Hindlimb muscle (tissue), 1 donor: ENCODE data around the gene ISOC1. TPM values are rescaled to one million over a fixed set of nuclear protein-coding genes. Genes with fewer than 3 reads are reported as not detected.

Source experiments
- DNase-seq: peaks from one replicate; pipeline ENCODE4 v3.0.0-alpha.2; 2013
- polyA plus RNA-seq: library from polyadenylated mRNA; unstranded; fragments of 120-200 nt; gene quantifications from one replicate; pipeline ENCODE4 v1.2.1, GENCODE V29; 2013; ENCODE audit not compliant: insufficient read length

The ISOC1 gene
- polyA plus RNA-seq, 1 donor, result 26.4 TPM

- DNase-seq, result peak; percentile 49
Measured at GRCh38 chr5:129094924-129095899, 663 bp downstream of the ISOC1 start.

GRCh38 chr5:129096382-129096991 lies 1.9 kb downstream of the ISOC1 start:
- DNase-seq, result no peak

- DNase-seq, result no peak
Measured at GRCh38 chr5:129097498-129098296, 3.1 kb downstream of the ISOC1 start.

- DNase-seq, result no peak
Measured at GRCh38 chr5:129098488-129099183, 4.1 kb downstream of the ISOC1 start.

GRCh38 chr5:129099184-129099569 lies 4.6 kb downstream of the ISOC1 start:
- no peak for DNase-seq

- DNase-seq, result no peak
Measured at GRCh38 chr5:129101794-129102193, 7.2 kb downstream of the ISOC1 start.

GRCh38 chr5:129103397-129103796 lies 8.8 kb downstream of the ISOC1 start:
- DNase-seq, result no peak

GRCh38 chr5:129104915-129105455 lies 10.4 kb downstream of the ISOC1 start:
- no peak for DNase-seq

- DNase-seq, result no peak
Measured at GRCh38 chr5:129107637-129108036, 13.1 kb downstream of the ISOC1 start.

GRCh38 chr5:129110742-129111141 lies 16.2 kb downstream of the ISOC1 start:
- DNase-seq, result no peak

GRCh38 chr5:129111351-129111750 lies 16.8 kb downstream of the ISOC1 start:
- DNase-seq, result no peak

GRCh38 chr5:129112295-129112694 lies 17.7 kb downstream of the ISOC1 start:
- DNase-seq, result no peak

- DNase-seq, result no peak
Measured at GRCh38 chr5:129113867-129114266, 19.3 kb downstream of the ISOC1 start.

- DNase-seq, result no peak
Measured at GRCh38 chr5:129114539-129115193, 20.1 kb downstream of the ISOC1 start.

GRCh38 chr5:129115680-129116079 lies 21.1 kb downstream of the ISOC1 start:
- no peak for DNase-seq

GRCh38 chr5:129116797-129117196 lies 22.2 kb downstream of the ISOC1 start:
- DNase-seq, result no peak

- no peak for DNase-seq
Measured at GRCh38 chr5:129118405-129118804, 23.9 kb downstream of the ISOC1 start.

GRCh38 chr5:129118826-129119225 lies 24.3 kb downstream of the ISOC1 start:
- no peak for DNase-seq

- no peak for DNase-seq
Measured at GRCh38 chr5:129120158-129120581, 25.6 kb downstream of the ISOC1 start.

- no peak for DNase-seq
Measured at GRCh38 chr5:129122560-129122959, 28.0 kb downstream of the ISOC1 start.

- DNase-seq, result no peak
Measured at GRCh38 chr5:129124608-129125007, 30.1 kb downstream of the ISOC1 start.

GRCh38 chr5:129125819-129126218 lies 31.3 kb downstream of the ISOC1 start:
- no peak for DNase-seq
